ENCODE results near the gene GSN. TPM values are rescaled to one million over a fixed set of nuclear protein-coding genes. Genes with fewer than 3 reads are reported as not detected.

The GSN gene
- total RNA-seq, 1 experiment from 2014 or later = 28.4 TPM

DNA sequence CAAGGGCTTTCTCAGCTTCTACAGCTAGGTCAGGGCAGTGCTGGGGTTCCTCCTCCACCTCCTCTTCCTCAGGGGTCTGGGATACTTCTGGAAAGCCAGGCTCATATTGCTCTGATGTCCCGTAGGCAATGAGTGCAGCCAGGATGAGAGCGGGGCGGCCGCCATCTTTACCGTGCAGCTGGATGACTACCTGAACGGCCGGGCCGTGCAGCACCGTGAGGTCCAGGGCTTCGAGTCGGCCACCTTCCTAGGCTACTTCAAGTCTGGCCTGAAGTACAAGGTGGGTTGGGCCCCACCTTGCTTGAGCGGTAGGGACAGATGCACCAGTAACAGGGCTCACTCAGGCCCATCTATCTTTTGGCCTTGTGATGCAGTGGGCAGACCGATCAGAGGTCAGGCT is 34.8 kb downstream of the GSN start:
- no peak for DNase-seq (ENCODE audit: low spot score)
- TF ChIP-seq, protein P1, sequence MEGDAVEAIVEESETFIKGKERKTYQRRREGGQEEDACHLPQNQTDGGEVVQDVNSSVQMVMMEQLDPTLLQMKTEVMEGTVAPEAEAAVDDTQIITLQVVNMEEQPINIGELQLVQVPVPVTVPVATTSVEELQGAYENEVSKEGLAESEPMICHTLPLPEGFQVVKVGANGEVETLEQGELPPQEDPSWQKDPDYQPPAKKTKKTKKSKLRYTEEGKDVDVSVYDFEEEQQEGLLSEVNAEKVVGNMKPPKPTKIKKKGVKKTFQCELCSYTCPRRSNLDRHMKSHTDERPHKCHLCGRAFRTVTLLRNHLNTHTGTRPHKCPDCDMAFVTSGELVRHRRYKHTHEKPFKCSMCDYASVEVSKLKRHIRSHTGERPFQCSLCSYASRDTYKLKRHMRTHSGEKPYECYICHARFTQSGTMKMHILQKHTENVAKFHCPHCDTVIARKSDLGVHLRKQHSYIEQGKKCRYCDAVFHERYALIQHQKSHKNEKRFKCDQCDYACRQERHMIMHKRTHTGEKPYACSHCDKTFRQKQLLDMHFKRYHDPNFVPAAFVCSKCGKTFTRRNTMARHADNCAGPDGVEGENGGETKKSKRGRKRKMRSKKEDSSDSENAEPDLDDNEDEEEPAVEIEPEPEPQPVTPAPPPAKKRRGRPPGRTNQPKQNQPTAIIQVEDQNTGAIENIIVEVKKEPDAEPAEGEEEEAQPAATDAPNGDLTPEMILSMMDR (conservative IDR thresholded peaks at IDR 0.05; ENCODE audit: low read depth, low read length) = no peak
- no peak for TF ChIP-seq EZH2 (IDR thresholded peaks at IDR 0.05; ENCODE audit: borderline replicate concordance, low read depth, low read length, poor library complexity, severe bottlenecking)
- H3K27ac ChIP-seq (ENCODE audit: low read depth, low read length, poor library complexity, severe bottlenecking) = no peak overlapping the region
- intact Hi-C loops (cut with micrococcal nuclease; ENCODE audit: unreplicated experiment) = no loop called here
- no TSS peak for BruUV-seq (replicated peaks)
- peaks cover 14% of the 10 kb centered on the region for H3K4me1 ChIP-seq (ENCODE audit: insufficient read depth, low read length, poor library complexity, severe bottlenecking)
- POLR2A ChIA-PET (ENCODE audit: low non-redundant PET) = no interaction called here
- no peaks in the 10 kb centered on the region for H3K9me3 ChIP-seq (ENCODE audit: low read depth, low read length, poor library complexity, severe bottlenecking)
- no peaks in the 10 kb centered on the region for H3K27me3 ChIP-seq (replicated peaks; ENCODE audit: insufficient read depth, low read depth, low read length, poor library complexity)
- CTCF ChIA-PET = no interaction called here
- H3K36me3 ChIP-seq (ENCODE audit: insufficient read depth, low read length, poor library complexity, severe bottlenecking) = no peaks in the 10 kb centered on the region
- no peak overlapping the region for H3K4me3 ChIP-seq (ENCODE audit: low read depth, low read length, poor library complexity, severe bottlenecking)

GRCh38 chr9:121303456-121304451 is 35.8 kb downstream of the GSN start:
- no TSS peak for BruUV-seq (replicated peaks)
- Histone ChIP-seq H3K9me3 (ENCODE audit: low read depth, low read length, poor library complexity, severe bottlenecking) (no peaks in the 10 kb centered on the region), H3K4me3 (ENCODE audit: low read depth, low read length, poor library complexity, severe bottlenecking) (no peak overlapping the region), H3K27ac (ENCODE audit: low read depth, low read length, poor library complexity, severe bottlenecking) (no peak overlapping the region), H3K27me3 (replicated peaks; ENCODE audit: insufficient read depth, low read depth, low read length, poor library complexity) (no peaks in the 10 kb centered on the region), H3K4me1 (ENCODE audit: insufficient read depth, low read length, poor library complexity, severe bottlenecking) (peaks cover 11% of the 10 kb centered on the region), H3K36me3 (ENCODE audit: insufficient read depth, low read length, poor library complexity, severe bottlenecking) (no peaks in the 10 kb centered on the region)
- intact Hi-C loops (cut with micrococcal nuclease; ENCODE audit: unreplicated experiment) = no loop called here
- no peak for DNase-seq (ENCODE audit: low spot score)
- ChIA-PET POLR2A (ENCODE audit: low non-redundant PET) (no interaction called here), CTCF (no interaction called here)
- TF ChIP-seq, protein P1 (conservative IDR thresholded peaks at IDR 0.05; ENCODE audit: low read depth, low read length) = no peak
- no peak for TF ChIP-seq EZH2 (IDR thresholded peaks at IDR 0.05; ENCODE audit: borderline replicate concordance, low read depth, low read length, poor library complexity, severe bottlenecking)

DNA sequence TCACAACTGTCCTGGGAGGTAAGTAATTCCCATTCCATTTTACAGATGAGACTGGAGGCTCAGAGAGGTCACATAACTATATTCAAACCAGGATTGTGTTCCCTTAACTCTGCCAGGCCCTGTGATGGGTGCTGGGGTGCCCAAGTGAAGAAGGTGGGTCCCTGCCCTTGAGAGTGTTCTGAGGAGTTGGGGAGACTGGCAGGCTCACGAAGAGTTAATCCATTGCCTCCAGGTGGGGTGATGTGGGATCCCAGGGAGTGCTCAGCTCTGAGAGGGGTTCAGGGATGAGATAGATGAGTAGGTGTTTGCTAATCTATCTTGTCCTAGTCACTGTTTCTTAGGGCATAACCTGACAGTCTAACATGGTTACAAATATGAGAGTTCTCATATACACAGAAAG is 36.7 kb downstream of the GSN start:
- Histone ChIP-seq H3K36me3 (ENCODE audit: insufficient read depth, low read length, poor library complexity, severe bottlenecking) (no peaks in the 10 kb centered on the region), H3K27ac (ENCODE audit: low read depth, low read length, poor library complexity, severe bottlenecking) (no peak overlapping the region), H3K4me1 (ENCODE audit: insufficient read depth, low read length, poor library complexity, severe bottlenecking) (peaks cover 4% of the 10 kb centered on the region), H3K27me3 (replicated peaks; ENCODE audit: insufficient read depth, low read depth, low read length, poor library complexity) (no peaks in the 10 kb centered on the region), H3K9me3 (ENCODE audit: low read depth, low read length, poor library complexity, severe bottlenecking) (no peaks in the 10 kb centered on the region), H3K4me3 (ENCODE audit: low read depth, low read length, poor library complexity, severe bottlenecking) (no peak overlapping the region)
- ChIA-PET CTCF (no interaction called here), POLR2A (ENCODE audit: low non-redundant PET) (no interaction called here)
- BruUV-seq (replicated peaks) = no TSS peak
- no peak for TF ChIP-seq EZH2 (IDR thresholded peaks at IDR 0.05; ENCODE audit: borderline replicate concordance, low read depth, low read length, poor library complexity, severe bottlenecking)
- TF ChIP-seq, protein P1 (conservative IDR thresholded peaks at IDR 0.05; ENCODE audit: low read depth, low read length) = no peak
- DNase-seq (ENCODE audit: low spot score) = no peak
- intact Hi-C loops (cut with micrococcal nuclease; ENCODE audit: unreplicated experiment) = no loop called here

Data from A673 (cell line).